ENCODE data around the gene ARHGEF38.

GRCh38 chr4:105624530-105624929 is 72.1 kb downstream of the ARHGEF38 start:
- TF ChIP-seq POLR2A (IDR thresholded peaks at IDR 0.05), result no peak
- TF ChIP-seq, protein P1, sequence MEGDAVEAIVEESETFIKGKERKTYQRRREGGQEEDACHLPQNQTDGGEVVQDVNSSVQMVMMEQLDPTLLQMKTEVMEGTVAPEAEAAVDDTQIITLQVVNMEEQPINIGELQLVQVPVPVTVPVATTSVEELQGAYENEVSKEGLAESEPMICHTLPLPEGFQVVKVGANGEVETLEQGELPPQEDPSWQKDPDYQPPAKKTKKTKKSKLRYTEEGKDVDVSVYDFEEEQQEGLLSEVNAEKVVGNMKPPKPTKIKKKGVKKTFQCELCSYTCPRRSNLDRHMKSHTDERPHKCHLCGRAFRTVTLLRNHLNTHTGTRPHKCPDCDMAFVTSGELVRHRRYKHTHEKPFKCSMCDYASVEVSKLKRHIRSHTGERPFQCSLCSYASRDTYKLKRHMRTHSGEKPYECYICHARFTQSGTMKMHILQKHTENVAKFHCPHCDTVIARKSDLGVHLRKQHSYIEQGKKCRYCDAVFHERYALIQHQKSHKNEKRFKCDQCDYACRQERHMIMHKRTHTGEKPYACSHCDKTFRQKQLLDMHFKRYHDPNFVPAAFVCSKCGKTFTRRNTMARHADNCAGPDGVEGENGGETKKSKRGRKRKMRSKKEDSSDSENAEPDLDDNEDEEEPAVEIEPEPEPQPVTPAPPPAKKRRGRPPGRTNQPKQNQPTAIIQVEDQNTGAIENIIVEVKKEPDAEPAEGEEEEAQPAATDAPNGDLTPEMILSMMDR (IDR thresholded peaks at IDR 0.05), result no peak
